Astrocyte (in vitro differentiated cells and primary cell): ENCODE results near the gene GNAS-AS1. TPM values are rescaled to one million over a fixed set of nuclear protein-coding genes. Genes with fewer than 3 reads are reported as not detected.

Experiments used
- DNase-seq: peaks from one replicate; pipeline ENCODE4 v3.0.0-alpha.2; 2010; ENCODE audit warnings: low read depth
- FAIRE-seq: peaks from 2 replicates; lab custom pipeline; 2011; peaks lifted over from hg19 to GRCh38; lab: Jason Lieb, UNC
- H2AFZ ChIP-seq: 2 replicates; pipeline ENCODE4 v1.6.0; 2012; ENCODE audit warnings: low read depth, low read length, inconsistent platforms
- H3K27ac ChIP-seq: 2 replicates; pipeline ENCODE4 v1.5.1; 2011; ENCODE audit warnings: low read depth, low read length, inconsistent platforms
- H3K27me3 ChIP-seq: 2 replicates; pipeline ENCODE4 v1.6.0; 2011; ENCODE audit warnings: low read length, inconsistent platforms; ENCODE audit not compliant: insufficient read depth
- H3K36me3 ChIP-seq: 2 replicates; pipeline ENCODE4 v1.5.1; 2011; ENCODE audit warnings: low read length, inconsistent platforms; ENCODE audit not compliant: insufficient read depth
- H3K4me1 ChIP-seq: 2 replicates; pipeline ENCODE4 v1.5.1; 2011; ENCODE audit warnings: low read length, inconsistent platforms; ENCODE audit not compliant: insufficient read depth
- H3K4me2 ChIP-seq: 2 replicates; pipeline ENCODE4 v1.6.0; 2012; ENCODE audit warnings: low read length, inconsistent platforms
- H3K4me3 ChIP-seq: 2 replicates; pipeline ENCODE4 v1.5.1; 2011; ENCODE audit warnings: low read depth, mild to moderate bottlenecking, low read length, inconsistent platforms; ENCODE audit not compliant: insufficient read depth
- H3K79me2 ChIP-seq: 2 replicates; pipeline ENCODE4 v1.6.0; 2012; ENCODE audit warnings: mild to moderate bottlenecking, low read length, inconsistent platforms; ENCODE audit not compliant: insufficient read depth
- H3K9ac ChIP-seq: 2 replicates; pipeline ENCODE4 v1.6.0; 2012; ENCODE audit warnings: mild to moderate bottlenecking, low read length, inconsistent platforms
- H3K9me3 ChIP-seq: 2 replicates; pipeline ENCODE4 v1.5.1; 2012; ENCODE audit warnings: low read depth, mild to moderate bottlenecking, low read length, inconsistent platforms; ENCODE audit not compliant: insufficient read depth
- H4K20me1 ChIP-seq: 2 replicates; pipeline ENCODE4 v1.6.0; 2012; ENCODE audit warnings: low read length, inconsistent platforms; ENCODE audit not compliant: insufficient read depth
- H3K27ac Mint-ChIP-seq: one replicate; pipeline ENCODE4 v1.8.0; 2021; ENCODE audit warnings: mild to moderate bottlenecking, mixed read lengths; ENCODE audit not compliant: unreplicated experiment
- H3K27me3 Mint-ChIP-seq: one replicate; pipeline ENCODE4 v1.8.0; 2021; ENCODE audit warnings: low read depth, mixed read lengths; ENCODE audit not compliant: unreplicated experiment
- H3K36me3 Mint-ChIP-seq: one replicate; pipeline ENCODE4 v1.8.0; 2021; ENCODE audit warnings: low read depth, mixed read lengths; ENCODE audit not compliant: unreplicated experiment
- H3K4me1 Mint-ChIP-seq: one replicate; pipeline ENCODE4 v1.8.0; 2021; ENCODE audit warnings: low read depth, mixed read lengths; ENCODE audit not compliant: unreplicated experiment
- H3K4me3 Mint-ChIP-seq: one replicate; pipeline ENCODE4 v1.8.0; 2021; ENCODE audit warnings: mild to moderate bottlenecking, moderate library complexity, mixed read lengths; ENCODE audit not compliant: unreplicated experiment
- H3K9me3 Mint-ChIP-seq: one replicate; pipeline ENCODE4 v1.8.0; 2021; ENCODE audit warnings: mild to moderate bottlenecking, mixed read lengths; ENCODE audit not compliant: unreplicated experiment
- EZH2 ChIP-seq: IDR thresholded peaks from 2 replicates; pipeline ENCODE4 v1.6.1; 2012; ENCODE audit warnings: mild to moderate bottlenecking, low read length, inconsistent platforms; ENCODE audit not compliant: insufficient read depth
- total RNA-seq: library from RNA; stranded (reverse); gene quantifications from 2 replicates; pipeline ENCODE4 v1.2.1, GENCODE V29; 2021
- TF ChIP-seq, protein P1 (sequence below): IDR thresholded peaks from 2 replicates; pipeline ENCODE4 v1.5.1; 2011; ENCODE audit warnings: low read depth, mild to moderate bottlenecking, inconsistent platforms, low read length, moderate library complexity; ENCODE audit not compliant: insufficient read depth

GNAS-AS1 gene
- total RNA-seq, 1 donor from 2014 or later = 3.8 TPM

DNA sequence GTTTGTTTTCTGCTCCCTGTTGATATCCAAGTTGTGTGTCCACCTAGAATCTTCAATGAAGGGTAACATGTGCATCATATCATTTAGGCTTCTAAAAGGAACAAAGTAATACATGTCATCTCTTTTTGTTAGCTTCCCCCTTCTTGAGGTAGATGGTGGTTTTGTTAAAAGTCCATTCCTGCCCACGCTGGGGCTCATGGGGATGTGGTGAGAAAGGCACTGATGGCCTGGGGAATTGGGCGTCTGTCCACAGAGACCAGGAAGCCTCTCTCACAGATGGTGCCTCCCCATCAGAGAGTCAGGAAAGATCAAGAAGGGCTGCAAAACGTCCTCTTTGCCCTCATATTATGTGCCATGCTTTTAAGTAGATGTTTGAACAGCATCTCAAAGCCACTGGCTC, 34.3 kb upstream of the GNAS-AS1 start:
- no peak for DNase-seq
- Histone ChIP-seq H3K9ac (no peak overlapping the region), H3K27ac (no peak overlapping the region), H2AFZ (no peak overlapping the region), H3K36me3 (no peaks in the 10 kb centered on the region), H3K4me2 (no peak overlapping the region), H3K79me2 (no peaks in the 10 kb centered on the region), H4K20me1 (no peaks in the 10 kb centered on the region), H3K4me1 (peaks cover 12% of the 10 kb centered on the region), H3K27me3 (no peaks in the 10 kb centered on the region), H3K9me3 (no peaks in the 10 kb centered on the region), H3K4me3 (no peak overlapping the region)
- Mint-ChIP-seq H3K27me3 (no peaks in the 10 kb centered on the region), H3K27ac (no peak overlapping the region), H3K4me1 (peaks cover 12% of the 10 kb centered on the region), H3K9me3 (no peaks in the 10 kb centered on the region), H3K4me3 (no peak overlapping the region), H3K36me3 (no peaks in the 10 kb centered on the region)
- TF ChIP-seq EZH2 = no peak
- TF ChIP-seq, protein P1, sequence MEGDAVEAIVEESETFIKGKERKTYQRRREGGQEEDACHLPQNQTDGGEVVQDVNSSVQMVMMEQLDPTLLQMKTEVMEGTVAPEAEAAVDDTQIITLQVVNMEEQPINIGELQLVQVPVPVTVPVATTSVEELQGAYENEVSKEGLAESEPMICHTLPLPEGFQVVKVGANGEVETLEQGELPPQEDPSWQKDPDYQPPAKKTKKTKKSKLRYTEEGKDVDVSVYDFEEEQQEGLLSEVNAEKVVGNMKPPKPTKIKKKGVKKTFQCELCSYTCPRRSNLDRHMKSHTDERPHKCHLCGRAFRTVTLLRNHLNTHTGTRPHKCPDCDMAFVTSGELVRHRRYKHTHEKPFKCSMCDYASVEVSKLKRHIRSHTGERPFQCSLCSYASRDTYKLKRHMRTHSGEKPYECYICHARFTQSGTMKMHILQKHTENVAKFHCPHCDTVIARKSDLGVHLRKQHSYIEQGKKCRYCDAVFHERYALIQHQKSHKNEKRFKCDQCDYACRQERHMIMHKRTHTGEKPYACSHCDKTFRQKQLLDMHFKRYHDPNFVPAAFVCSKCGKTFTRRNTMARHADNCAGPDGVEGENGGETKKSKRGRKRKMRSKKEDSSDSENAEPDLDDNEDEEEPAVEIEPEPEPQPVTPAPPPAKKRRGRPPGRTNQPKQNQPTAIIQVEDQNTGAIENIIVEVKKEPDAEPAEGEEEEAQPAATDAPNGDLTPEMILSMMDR = no peak
- FAIRE-seq = no peak

DNA sequence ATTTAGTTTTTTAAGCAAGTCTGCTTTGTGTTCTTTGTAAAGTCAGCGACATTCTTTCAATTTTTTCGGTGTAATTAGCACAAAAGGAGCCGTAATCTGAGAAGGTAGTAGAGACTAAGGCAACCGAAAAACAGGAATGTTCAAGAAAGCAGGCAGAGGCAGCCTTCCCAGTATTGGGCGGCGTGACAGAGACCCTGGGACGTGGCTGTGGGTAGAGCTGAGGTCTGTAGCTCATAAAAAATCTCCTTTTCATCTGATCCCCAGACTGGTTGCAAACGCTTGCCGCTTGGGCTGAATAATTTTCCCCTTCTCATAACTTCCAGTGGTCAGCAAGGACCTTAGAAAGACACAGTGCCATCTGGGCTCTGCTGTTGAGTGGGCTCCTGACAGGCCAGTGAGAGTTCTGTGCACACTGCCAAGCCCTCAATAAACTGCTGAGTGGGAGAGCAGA, 32.6 kb upstream of the GNAS-AS1 start:
- peak overlapping the region; percentile 12 for H3K9ac ChIP-seq
- DNase-seq (peak; percentile 65), FAIRE-seq (no peak)
- Mint-ChIP-seq H3K27me3 (no peaks in the 10 kb centered on the region), H3K4me3 (peak overlapping the region; percentile 10), H3K9me3 (no peaks in the 10 kb centered on the region), H3K27ac (peak overlapping the region; percentile 88), H3K4me1 (peaks cover 13% of the 10 kb centered on the region), H3K36me3 (no peaks in the 10 kb centered on the region)
- TF ChIP-seq, protein P1 = no peak
- peaks cover 12% of the 10 kb centered on the region for H3K4me1 ChIP-seq
- no peaks in the 10 kb centered on the region for H3K36me3 ChIP-seq
- H3K9me3 ChIP-seq = no peaks in the 10 kb centered on the region
- H3K27ac ChIP-seq = no peak overlapping the region
- H4K20me1 ChIP-seq = no peaks in the 10 kb centered on the region
- peak overlapping the region; percentile 57 for H3K4me2 ChIP-seq
- H3K79me2 ChIP-seq = no peaks in the 10 kb centered on the region
- H3K27me3 ChIP-seq = no peaks in the 10 kb centered on the region
- H3K4me3 ChIP-seq = no peak overlapping the region
- peak overlapping the region; percentile 43 for H2AFZ ChIP-seq

DNA sequence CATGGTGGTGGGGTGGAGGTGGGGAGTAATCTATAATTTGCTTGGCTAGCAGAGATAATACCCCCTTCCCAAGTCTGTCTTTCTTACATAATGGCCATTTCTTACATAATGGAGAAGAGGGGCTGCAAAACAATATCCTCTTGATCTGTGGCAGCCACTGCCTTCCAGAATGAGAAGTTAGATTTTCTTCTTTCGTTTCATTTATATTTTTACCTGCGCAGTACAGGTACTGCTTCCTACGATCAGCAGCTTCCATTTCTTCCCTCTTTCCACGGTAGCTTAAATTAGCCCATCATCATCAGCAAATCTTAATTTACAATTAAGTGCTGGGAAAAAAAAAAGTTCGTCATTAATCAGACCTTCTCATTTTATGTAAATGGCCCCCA, 32.0 kb upstream of the GNAS-AS1 start:
- DNase-seq (no peak), FAIRE-seq (no peak)
- Histone ChIP-seq H2AFZ (peak overlapping the region; percentile 43), H3K27ac (no peak overlapping the region), H3K4me3 (no peak overlapping the region), H3K36me3 (no peaks in the 10 kb centered on the region), H3K79me2 (no peaks in the 10 kb centered on the region), H3K4me1 (peaks cover 12% of the 10 kb centered on the region), H4K20me1 (no peaks in the 10 kb centered on the region), H3K4me2 (peak overlapping the region; percentile 57), H3K9ac (peak overlapping the region; percentile 12), H3K27me3 (no peaks in the 10 kb centered on the region), H3K9me3 (no peaks in the 10 kb centered on the region)
- H3K27ac Mint-ChIP-seq = no peak overlapping the region
- H3K4me1 Mint-ChIP-seq = peaks cover 15% of the 10 kb centered on the region
- no peak overlapping the region for H3K4me3 Mint-ChIP-seq
- no peaks in the 10 kb centered on the region for H3K9me3 Mint-ChIP-seq
- H3K27me3 Mint-ChIP-seq = no peaks in the 10 kb centered on the region
- no peaks in the 10 kb centered on the region for H3K36me3 Mint-ChIP-seq
- TF ChIP-seq EZH2 = no peak
- TF ChIP-seq, protein P1 = no peak
